ENCODE data around the gene BMP7.

BMP7 gene

DNA sequence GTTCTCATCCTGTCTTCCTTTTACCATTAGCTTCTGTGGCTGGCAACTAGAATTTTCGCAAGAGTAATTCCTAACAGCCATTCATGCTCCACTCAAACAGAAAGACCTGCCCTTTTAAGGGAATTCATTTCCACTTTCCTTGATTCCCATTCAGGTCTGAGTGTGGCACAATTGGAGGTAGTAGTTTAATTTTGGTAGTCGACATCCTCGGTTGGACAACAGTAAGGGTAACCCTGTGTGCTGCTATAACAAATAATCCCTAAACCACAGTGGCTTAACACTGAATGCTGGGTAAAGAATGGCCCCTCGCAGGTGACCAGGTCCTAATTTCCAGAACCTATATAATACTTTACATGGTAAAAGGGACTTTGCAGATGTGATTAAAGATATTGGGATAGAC, 142.9 kb downstream of the BMP7 start:
- DNase-seq = no peak
- TF ChIP-seq, protein P1, sequence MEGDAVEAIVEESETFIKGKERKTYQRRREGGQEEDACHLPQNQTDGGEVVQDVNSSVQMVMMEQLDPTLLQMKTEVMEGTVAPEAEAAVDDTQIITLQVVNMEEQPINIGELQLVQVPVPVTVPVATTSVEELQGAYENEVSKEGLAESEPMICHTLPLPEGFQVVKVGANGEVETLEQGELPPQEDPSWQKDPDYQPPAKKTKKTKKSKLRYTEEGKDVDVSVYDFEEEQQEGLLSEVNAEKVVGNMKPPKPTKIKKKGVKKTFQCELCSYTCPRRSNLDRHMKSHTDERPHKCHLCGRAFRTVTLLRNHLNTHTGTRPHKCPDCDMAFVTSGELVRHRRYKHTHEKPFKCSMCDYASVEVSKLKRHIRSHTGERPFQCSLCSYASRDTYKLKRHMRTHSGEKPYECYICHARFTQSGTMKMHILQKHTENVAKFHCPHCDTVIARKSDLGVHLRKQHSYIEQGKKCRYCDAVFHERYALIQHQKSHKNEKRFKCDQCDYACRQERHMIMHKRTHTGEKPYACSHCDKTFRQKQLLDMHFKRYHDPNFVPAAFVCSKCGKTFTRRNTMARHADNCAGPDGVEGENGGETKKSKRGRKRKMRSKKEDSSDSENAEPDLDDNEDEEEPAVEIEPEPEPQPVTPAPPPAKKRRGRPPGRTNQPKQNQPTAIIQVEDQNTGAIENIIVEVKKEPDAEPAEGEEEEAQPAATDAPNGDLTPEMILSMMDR (IDR thresholded peaks at IDR 0.05) = no peak
- Mint-ChIP-seq H3K27me3 (ENCODE audit: low read depth, poor library complexity) (peaks cover 5% of the 10 kb centered on the region), H3K4me1 (peaks cover 90% of the 10 kb centered on the region), H3K9me3 (peaks cover 34% of the 10 kb centered on the region), H3K27ac (peak overlapping the region; percentile 89), H3K36me3 (ENCODE audit: low read depth) (peaks cover 12% of the 10 kb centered on the region), H3K4me3 (no peak overlapping the region)

DNA sequence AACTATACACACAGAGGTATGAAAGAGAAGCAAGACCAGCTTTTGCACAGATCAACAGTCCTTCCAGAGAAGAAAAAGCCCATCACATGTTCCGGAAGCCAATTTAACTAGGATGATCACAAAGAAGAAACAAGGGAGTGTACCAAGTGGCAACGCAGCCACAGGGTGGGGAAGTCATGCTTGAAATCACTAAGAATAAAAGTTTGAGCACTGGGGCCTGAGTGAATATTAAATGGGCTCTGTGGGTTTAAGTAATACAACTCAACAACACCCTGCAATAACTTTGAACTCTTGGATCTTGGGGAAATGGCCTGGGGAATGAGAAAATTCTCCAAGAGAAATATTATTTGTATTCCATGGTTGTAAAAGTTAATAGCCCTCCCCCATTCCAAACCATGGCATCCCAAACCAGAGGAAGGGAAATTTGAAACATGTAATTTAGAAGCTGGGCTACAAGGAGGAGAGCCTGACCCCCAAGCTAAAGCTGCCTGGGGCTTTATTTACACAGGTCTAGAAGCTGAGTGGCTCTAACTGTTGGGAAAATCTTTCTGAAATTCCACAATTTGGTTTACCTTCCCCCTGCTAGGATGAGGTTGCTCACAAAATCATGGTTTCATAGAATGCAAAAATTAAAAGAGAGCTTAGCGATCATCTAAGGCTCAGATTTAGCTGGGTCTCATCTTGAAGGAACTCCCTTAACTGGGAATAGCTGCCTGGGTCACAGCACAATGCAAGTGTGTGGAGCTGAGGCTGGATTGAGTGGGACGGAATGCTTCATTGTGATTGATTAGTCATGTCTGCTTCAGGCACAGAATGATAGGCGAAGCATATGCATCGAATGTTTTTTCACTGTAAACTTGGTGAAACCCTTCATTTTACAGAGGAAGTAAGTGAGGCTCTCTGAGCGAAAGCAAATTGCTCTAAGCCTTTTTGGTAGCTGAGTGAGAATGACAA, 143.6 kb downstream of the BMP7 start:
- TF ChIP-seq, protein P1 (IDR thresholded peaks at IDR 0.05) = no peak
- H3K36me3 Mint-ChIP-seq (ENCODE audit: low read depth) = peaks cover 12% of the 10 kb centered on the region

DNA sequence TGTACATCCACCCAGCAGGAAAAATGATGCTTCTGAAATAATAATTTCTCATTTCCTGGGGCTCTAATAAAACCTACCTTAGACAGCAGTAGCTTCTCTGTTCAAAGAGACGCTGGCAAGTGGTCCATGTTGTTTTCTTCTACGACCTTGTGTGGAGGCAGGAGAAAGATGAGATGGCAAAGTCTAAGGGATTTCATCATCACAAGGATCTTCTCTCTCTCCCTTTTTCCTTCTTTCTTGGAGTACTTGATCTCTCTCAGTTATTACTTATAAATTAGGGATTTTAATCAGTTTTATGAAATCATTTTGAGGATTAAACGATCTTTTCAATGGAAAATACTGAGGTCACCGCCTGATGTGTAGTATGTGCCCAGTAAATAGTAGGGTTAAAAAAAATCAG, 147.5 kb downstream of the BMP7 start:
- TF ChIP-seq, protein P1 (IDR thresholded peaks at IDR 0.05) = no peak
- Mint-ChIP-seq H3K9me3 (peaks cover 19% of the 10 kb centered on the region), H3K4me3 (no peak overlapping the region), H3K4me1 (peaks cover 68% of the 10 kb centered on the region), H3K27me3 (ENCODE audit: low read depth, poor library complexity) (peaks cover 10% of the 10 kb centered on the region), H3K27ac (no peak overlapping the region), H3K36me3 (ENCODE audit: low read depth) (peaks cover 5% of the 10 kb centered on the region)
- no peak for DNase-seq

More for the DNA sequence above, 143.6 kb downstream of the BMP7 start:
- peaks cover 34% of the 10 kb centered on the region for H3K9me3 Mint-ChIP-seq
- peak overlapping the region; percentile 37 for H3K4me3 Mint-ChIP-seq
- peaks cover 84% of the 10 kb centered on the region for H3K4me1 Mint-ChIP-seq
- H3K27me3 Mint-ChIP-seq (ENCODE audit: low read depth, poor library complexity) = peaks cover 5% of the 10 kb centered on the region
- peak overlapping the region; percentile 89 for H3K27ac Mint-ChIP-seq
- DNase-seq = no peak
